WTC11 (cell line): ENCODE measurements around the gene CTNNBIP1. TPM values are rescaled to one million over a fixed set of nuclear protein-coding genes. Genes with fewer than 3 reads are reported as not detected.

Experiments used
- ATAC-seq: fragments of 200-7000 bp; cut with Tn5 transposase; 2 replicates; pipeline ENCODE4 v1.10.0; 2021; ENCODE audit warnings: mild to moderate bottlenecking, moderate library complexity
- CTCF ChIA-PET: fragments of 300-600 bp; sonication (Branson Sonifier 250); formaldehyde crosslinking; loops from one replicate; lab custom pipeline; 2021; ENCODE audit warnings: antibody characterized with exemption; lab: Charles Lee
- POLR2A ChIA-PET: fragments of 350-600 bp; sonication (Branson Sonifier 250); formaldehyde crosslinking; loops from one replicate; lab custom pipeline; 2021; ENCODE audit warnings: antibody characterized with exemption; lab: Charles Lee
- DNase-seq: peaks from one replicate; pipeline ENCODE4 v3.0.0; 2021; ENCODE audit warnings: low spot score
- H3K27ac Mint-ChIP-seq: 2 replicates; pipeline ENCODE4 v1.8.0; 2021; ENCODE audit warnings: mixed read lengths
- H3K27me3 Mint-ChIP-seq: 2 replicates; pipeline ENCODE4 v1.8.0; 2021; ENCODE audit warnings: low read depth, mild to moderate bottlenecking, moderate library complexity, mixed read lengths
- H3K36me3 Mint-ChIP-seq: 2 replicates; pipeline ENCODE4 v1.8.0; 2021; ENCODE audit warnings: mixed read lengths
- H3K4me1 Mint-ChIP-seq: 2 replicates; pipeline ENCODE4 v1.8.0; 2022; ENCODE audit warnings: mixed read lengths
- H3K4me3 Mint-ChIP-seq: 2 replicates; pipeline ENCODE4 v1.8.0; 2021; ENCODE audit warnings: mild to moderate bottlenecking, moderate library complexity, mixed read lengths
- H3K9me3 Mint-ChIP-seq: 2 replicates; pipeline ENCODE4 v1.8.0; 2021; ENCODE audit warnings: mixed read lengths
- ATF6 ChIP-seq: sonication (generic); formaldehyde crosslinking; IDR thresholded peaks from 2 replicates; pipeline ENCODE4 v1.8.1; 2023; ENCODE audit warnings: mild to moderate bottlenecking, missing genetic modification reagents
- ELF4 ChIP-seq: sonication (generic); formaldehyde crosslinking; IDR thresholded peaks from 2 replicates; pipeline ENCODE4 v1.8.1; 2022; ENCODE audit warnings: low read depth, mild to moderate bottlenecking, moderate library complexity, missing genetic modification reagents
- ESRRA ChIP-seq: sonication (generic); formaldehyde crosslinking; IDR thresholded peaks from 2 replicates; pipeline ENCODE4 v1.8.1; 2022; ENCODE audit warnings: mild to moderate bottlenecking, missing genetic modification reagents, borderline replicate concordance
- FOXP1 ChIP-seq: sonication (generic); formaldehyde crosslinking; IDR thresholded peaks from 2 replicates; pipeline ENCODE4 v1.8.0; 2022; ENCODE audit warnings: missing genetic modification reagents, mild to moderate bottlenecking, moderate library complexity, borderline replicate concordance
- GTF2I ChIP-seq: fragments of 250-450 bp; sonication (Bioruptor Pico); conservative IDR thresholded peaks from 2 replicates; pipeline ENCODE4 v1.4.0; 2021; ENCODE audit warnings: mild to moderate bottlenecking
- IRF1 ChIP-seq: sonication (generic); formaldehyde crosslinking; IDR thresholded peaks from 2 replicates; pipeline ENCODE4 v1.8.0; 2023; ENCODE audit warnings: missing genetic modification reagents
- KAT7 ChIP-seq: sonication (generic); formaldehyde crosslinking; IDR thresholded peaks from 2 replicates; pipeline ENCODE4 v1.8.1; 2023; ENCODE audit warnings: missing genetic modification reagents, mild to moderate bottlenecking, borderline replicate concordance
- MLX ChIP-seq: sonication (generic); formaldehyde crosslinking; IDR thresholded peaks from 2 replicates; pipeline ENCODE4 v1.8.1; 2023; ENCODE audit warnings: mild to moderate bottlenecking, missing genetic modification reagents, moderate library complexity
- NFATC4 ChIP-seq: fragments of 250-450 bp; sonication (Bioruptor Pico); IDR thresholded peaks from 2 replicates; pipeline ENCODE4 v1.9.0; 2021; ENCODE audit warnings: mild to moderate bottlenecking
- NFYB ChIP-seq: sonication (generic); formaldehyde crosslinking; conservative IDR thresholded peaks from 2 replicates; pipeline ENCODE4 v1.8.0; 2022; ENCODE audit warnings: low read depth, missing genetic modification reagents
- PRRX2 ChIP-seq: fragments of 250-450 bp; sonication (Bioruptor Pico); IDR thresholded peaks from 2 replicates; pipeline ENCODE4 v1.8.0; 2021; ENCODE audit warnings: mild to moderate bottlenecking
- ZBTB21 ChIP-seq: sonication (generic); formaldehyde crosslinking; IDR thresholded peaks from 2 replicates; pipeline ENCODE4 v1.8.1; 2023; ENCODE audit warnings: mild to moderate bottlenecking, missing genetic modification reagents, borderline replicate concordance
- ZNF138 ChIP-seq: sonication (generic); formaldehyde crosslinking; conservative IDR thresholded peaks from 2 replicates; pipeline ENCODE4 v1.8.1; 2022; ENCODE audit warnings: mild to moderate bottlenecking, moderate library complexity, missing genetic modification reagents
- ZNF232 ChIP-seq: sonication (generic); formaldehyde crosslinking; IDR thresholded peaks from 2 replicates; pipeline ENCODE4 v1.8.0; 2022; ENCODE audit warnings: mild to moderate bottlenecking, missing genetic modification reagents
- ZNF281 ChIP-seq: sonication (generic); formaldehyde crosslinking; IDR thresholded peaks from 2 replicates; pipeline ENCODE4 v1.8.0; 2023; ENCODE audit warnings: mild to moderate bottlenecking, missing genetic modification reagents
- total RNA-seq: library from RNA; stranded (reverse); gene quantifications from 3 replicates; pipeline ENCODE4 v1.2.3, GENCODE V29; 2021
- TF ChIP-seq, protein P1 (sequence below): sonication (generic); formaldehyde crosslinking; IDR thresholded peaks from 2 replicates; pipeline ENCODE4 v1.8.1; 2023; ENCODE audit warnings: mild to moderate bottlenecking, missing genetic modification reagents, borderline replicate concordance
- TF ChIP-seq, protein P2 (sequence below): sonication (generic); formaldehyde crosslinking; IDR thresholded peaks from 2 replicates; pipeline ENCODE4 v1.8.1; 2022; ENCODE audit warnings: mild to moderate bottlenecking, missing genetic modification reagents, moderate library complexity, borderline replicate concordance

Gene CTNNBIP1
- total RNA-seq, 1 experiment from 2014 or later = 58.2 TPM

DNA sequence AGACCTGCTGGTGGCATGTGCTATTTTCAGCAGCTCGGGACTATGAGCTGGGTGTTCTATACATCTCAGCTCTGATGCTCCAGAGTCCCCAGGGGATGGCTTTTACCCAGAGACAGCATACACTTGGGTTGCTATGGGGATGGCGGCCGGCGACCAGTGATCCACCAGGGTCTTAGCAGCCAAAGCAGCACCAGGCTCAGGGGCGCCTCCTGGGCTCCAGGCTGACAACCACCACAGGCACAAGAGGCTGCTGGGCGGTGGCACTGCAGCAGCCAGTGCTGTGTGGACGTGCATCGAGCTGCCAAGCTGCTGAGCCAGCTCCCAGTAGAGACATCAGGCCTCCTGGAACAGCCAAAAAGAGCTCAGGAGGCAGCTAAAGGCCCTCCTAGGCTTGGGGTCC, 48.7 kb downstream of the CTNNBIP1 start:
- Mint-ChIP-seq H3K36me3 (peaks cover 10% of the 10 kb centered on the region), H3K9me3 (no peaks in the 10 kb centered on the region; the same call in 1 of the 2 replicates), H3K4me3 (no peak overlapping the region), H3K4me1 (peaks cover 19% of the 10 kb centered on the region), H3K27me3 (no peaks in the 10 kb centered on the region), H3K27ac (peak overlapping the region; percentile 57; the same call in 1 of the 2 replicates)
- ATAC-seq (peak; percentile 62), DNase-seq (peak; percentile 55)
- ChIA-PET POLR2A (no interaction called here), CTCF (interaction anchor here (0.6 to 6.4 kb wide), 19 partner anchors 11 to 173 kb away, joined by 3 to 71 read pairs (median 5); no protein-coding TSS in a partner anchor)
- TF ChIP-seq, protein P1, sequence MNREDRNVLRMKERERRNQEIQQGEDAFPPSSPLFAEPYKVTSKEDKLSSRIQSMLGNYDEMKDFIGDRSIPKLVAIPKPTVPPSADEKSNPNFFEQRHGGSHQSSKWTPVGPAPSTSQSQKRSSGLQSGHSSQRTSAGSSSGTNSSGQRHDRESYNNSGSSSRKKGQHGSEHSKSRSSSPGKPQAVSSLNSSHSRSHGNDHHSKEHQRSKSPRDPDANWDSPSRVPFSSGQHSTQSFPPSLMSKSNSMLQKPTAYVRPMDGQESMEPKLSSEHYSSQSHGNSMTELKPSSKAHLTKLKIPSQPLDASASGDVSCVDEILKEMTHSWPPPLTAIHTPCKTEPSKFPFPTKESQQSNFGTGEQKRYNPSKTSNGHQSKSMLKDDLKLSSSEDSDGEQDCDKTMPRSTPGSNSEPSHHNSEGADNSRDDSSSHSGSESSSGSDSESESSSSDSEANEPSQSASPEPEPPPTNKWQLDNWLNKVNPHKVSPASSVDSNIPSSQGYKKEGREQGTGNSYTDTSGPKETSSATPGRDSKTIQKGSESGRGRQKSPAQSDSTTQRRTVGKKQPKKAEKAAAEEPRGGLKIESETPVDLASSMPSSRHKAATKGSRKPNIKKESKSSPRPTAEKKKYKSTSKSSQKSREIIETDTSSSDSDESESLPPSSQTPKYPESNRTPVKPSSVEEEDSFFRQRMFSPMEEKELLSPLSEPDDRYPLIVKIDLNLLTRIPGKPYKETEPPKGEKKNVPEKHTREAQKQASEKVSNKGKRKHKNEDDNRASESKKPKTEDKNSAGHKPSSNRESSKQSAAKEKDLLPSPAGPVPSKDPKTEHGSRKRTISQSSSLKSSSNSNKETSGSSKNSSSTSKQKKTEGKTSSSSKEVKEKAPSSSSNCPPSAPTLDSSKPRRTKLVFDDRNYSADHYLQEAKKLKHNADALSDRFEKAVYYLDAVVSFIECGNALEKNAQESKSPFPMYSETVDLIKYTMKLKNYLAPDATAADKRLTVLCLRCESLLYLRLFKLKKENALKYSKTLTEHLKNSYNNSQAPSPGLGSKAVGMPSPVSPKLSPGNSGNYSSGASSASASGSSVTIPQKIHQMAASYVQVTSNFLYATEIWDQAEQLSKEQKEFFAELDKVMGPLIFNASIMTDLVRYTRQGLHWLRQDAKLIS = no peak
- no peak for TF ChIP-seq FOXP1 (CRISPR knock-in tag)
- TF ChIP-seq MLX = no peak
- no peak for TF ChIP-seq NFATC4 (CRISPR knock-in tag)
- TF ChIP-seq KAT7 (CRISPR knock-in tag) = no peak
- TF ChIP-seq, protein P2, sequence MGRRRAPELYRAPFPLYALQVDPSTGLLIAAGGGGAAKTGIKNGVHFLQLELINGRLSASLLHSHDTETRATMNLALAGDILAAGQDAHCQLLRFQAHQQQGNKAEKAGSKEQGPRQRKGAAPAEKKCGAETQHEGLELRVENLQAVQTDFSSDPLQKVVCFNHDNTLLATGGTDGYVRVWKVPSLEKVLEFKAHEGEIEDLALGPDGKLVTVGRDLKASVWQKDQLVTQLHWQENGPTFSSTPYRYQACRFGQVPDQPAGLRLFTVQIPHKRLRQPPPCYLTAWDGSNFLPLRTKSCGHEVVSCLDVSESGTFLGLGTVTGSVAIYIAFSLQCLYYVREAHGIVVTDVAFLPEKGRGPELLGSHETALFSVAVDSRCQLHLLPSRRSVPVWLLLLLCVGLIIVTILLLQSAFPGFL = no peak
- no peak for TF ChIP-seq ELF4 (CRISPR knock-in tag)
- no peak for TF ChIP-seq ZNF138
- no peak for TF ChIP-seq GTF2I (CRISPR knock-in tag)
- no peak for TF ChIP-seq NFYB (CRISPR knock-in tag)
- no peak for TF ChIP-seq IRF1 (CRISPR knock-in tag)
- TF ChIP-seq ZBTB21 (CRISPR knock-in tag) = no peak

- Mint-ChIP-seq H3K9me3 (no peaks in the 10 kb centered on the region; the same call in 1 of the 2 replicates), H3K4me1 (peaks cover 16% of the 10 kb centered on the region), H3K27me3 (no peaks in the 10 kb centered on the region), H3K4me3 (no peak overlapping the region), H3K27ac (peak overlapping the region; percentile 57; the same call in 1 of the 2 replicates), H3K36me3 (peaks cover 10% of the 10 kb centered on the region)
- ChIA-PET POLR2A (no interaction called here), CTCF (interaction anchor here (0.6 to 6.4 kb wide), 17 partner anchors 10 to 245 kb away, joined by 3 to 71 read pairs (median 6); no protein-coding TSS in a partner anchor)
- no peak for TF ChIP-seq PRRX2 (CRISPR knock-in tag)
- no peak for TF ChIP-seq GTF2I (CRISPR knock-in tag)
- no peak for TF ChIP-seq ZNF281 (CRISPR knock-in tag)
- TF ChIP-seq NFYB (CRISPR knock-in tag) = no peak
- no peak for TF ChIP-seq ZNF232
- TF ChIP-seq ESRRA (CRISPR knock-in tag) = no peak
- no peak for TF ChIP-seq ATF6 (CRISPR knock-in tag)
- DNase-seq (no peak), ATAC-seq (no peak)
Observed at GRCh38 chr1:9860887-9861286, 49.2 kb downstream of the CTNNBIP1 start.
